ENCODE results near the gene PAX7. TPM values are rescaled to one million over a fixed set of nuclear protein-coding genes. Genes with fewer than 3 reads are reported as not detected.
A peak's percentile ranks its signal among the peaks of the same experiment; 100 is the strongest.

The PAX7 gene
- total RNA-seq, 2 donors from 2014 or later, result 0.32 TPM; not detected in 1

DNA sequence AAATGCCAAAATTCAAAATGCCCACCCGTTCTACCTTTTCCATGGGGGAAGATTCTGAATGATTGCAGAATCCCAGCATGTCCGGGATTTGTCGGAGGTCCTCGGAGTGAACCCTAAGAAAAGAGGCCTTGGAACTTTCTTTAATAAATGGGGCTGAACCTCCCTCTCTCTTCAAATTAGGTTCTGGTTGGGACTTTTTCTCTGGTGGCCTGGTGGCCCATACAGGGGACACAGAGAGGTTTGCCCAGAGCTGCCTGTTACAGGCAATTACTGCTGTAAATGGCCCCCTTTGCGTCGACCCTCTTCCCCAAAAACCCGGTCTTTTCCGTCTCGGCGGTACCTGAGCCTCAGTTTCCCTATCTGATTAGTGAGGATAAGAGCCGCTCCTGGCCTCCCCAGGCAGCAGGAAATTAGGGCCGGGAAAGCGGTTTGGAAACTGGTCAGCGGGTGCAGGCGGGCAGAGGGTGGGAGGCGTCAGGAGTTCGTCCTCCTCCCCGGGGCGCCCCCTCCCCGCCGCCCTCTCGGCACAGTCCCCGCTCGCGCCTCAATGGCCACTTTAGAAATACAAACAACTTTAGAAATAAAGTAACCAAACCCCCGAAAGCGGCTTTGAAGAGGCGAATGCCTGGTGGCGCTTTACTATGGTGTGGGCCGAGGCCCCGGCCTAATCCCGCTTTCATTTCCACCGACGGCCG is 15.6 kb downstream of the PAX7 start:
- DNase-seq (ENCODE audit: low spot score), result no peak
- H3K4me1 ChIP-seq (replicated peaks), result peaks cover 9% of the 10 kb centered on the region
- 5% methylated on average over 35 of the region's 35 CpGs for WGBS
- peaks cover 76% of the 10 kb centered on the region for H3K27me3 ChIP-seq (replicated peaks; ENCODE audit: insufficient read depth)
- TF ChIP-seq POLR2AphosphoS5 (IDR thresholded peaks at IDR 0.05), result no peak
- TF ChIP-seq POLR2A (IDR thresholded peaks at IDR 0.05), result no peak
- TF ChIP-seq, protein P1, sequence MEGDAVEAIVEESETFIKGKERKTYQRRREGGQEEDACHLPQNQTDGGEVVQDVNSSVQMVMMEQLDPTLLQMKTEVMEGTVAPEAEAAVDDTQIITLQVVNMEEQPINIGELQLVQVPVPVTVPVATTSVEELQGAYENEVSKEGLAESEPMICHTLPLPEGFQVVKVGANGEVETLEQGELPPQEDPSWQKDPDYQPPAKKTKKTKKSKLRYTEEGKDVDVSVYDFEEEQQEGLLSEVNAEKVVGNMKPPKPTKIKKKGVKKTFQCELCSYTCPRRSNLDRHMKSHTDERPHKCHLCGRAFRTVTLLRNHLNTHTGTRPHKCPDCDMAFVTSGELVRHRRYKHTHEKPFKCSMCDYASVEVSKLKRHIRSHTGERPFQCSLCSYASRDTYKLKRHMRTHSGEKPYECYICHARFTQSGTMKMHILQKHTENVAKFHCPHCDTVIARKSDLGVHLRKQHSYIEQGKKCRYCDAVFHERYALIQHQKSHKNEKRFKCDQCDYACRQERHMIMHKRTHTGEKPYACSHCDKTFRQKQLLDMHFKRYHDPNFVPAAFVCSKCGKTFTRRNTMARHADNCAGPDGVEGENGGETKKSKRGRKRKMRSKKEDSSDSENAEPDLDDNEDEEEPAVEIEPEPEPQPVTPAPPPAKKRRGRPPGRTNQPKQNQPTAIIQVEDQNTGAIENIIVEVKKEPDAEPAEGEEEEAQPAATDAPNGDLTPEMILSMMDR (IDR thresholded peaks at IDR 0.05), result no peak
- no peak overlapping the region for H3K27ac ChIP-seq
- H3K9me3 ChIP-seq, result no peaks in the 10 kb centered on the region
- no peaks in the 10 kb centered on the region for H3K36me3 ChIP-seq
- H3K4me3 ChIP-seq, result peak overlapping the region; percentile 5 to 17
- intact Hi-C loops (cut with DNase I), result no loop called here

DNA sequence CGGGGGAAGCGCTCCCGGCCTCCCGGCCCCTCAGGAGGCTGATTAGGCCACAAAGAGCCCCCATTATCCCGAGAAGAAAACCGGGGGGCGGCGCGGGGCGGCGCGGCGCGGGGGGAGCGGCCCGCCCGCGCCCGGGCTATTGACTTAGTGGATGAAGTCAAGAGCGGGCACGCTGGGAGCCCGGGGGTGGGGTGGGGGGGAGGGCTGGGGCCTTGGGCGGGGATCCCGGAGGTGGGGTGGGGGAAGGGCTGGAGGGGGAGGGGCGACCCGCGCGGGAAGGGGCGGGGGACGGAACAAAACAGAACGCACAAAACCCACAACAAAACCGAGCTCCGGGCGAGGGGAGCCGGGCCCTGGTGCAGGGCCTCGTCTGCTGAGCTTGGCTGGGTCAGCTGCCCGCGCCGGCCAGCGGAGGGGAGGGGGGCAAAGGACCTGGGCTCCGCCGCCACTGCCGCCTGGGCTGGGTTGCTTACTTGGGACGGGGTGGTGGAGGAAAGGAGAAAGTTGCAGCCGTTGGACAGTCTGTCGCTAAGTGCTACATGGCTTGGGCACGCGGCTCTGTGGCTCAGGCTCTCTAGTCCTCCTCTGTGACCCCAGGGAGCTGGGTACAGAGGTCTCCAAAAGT is 16.3 kb downstream of the PAX7 start:
- H3K27ac ChIP-seq, result no peak overlapping the region
- no peak for DNase-seq (ENCODE audit: low spot score)
- no peaks in the 10 kb centered on the region for H3K36me3 ChIP-seq
- H3K27me3 ChIP-seq (replicated peaks; ENCODE audit: insufficient read depth), result peaks cover 70% of the 10 kb centered on the region
- H3K9me3 ChIP-seq, result no peaks in the 10 kb centered on the region
- intact Hi-C loops (cut with DNase I), result no loop called here
- peak overlapping the region; percentile 5 to 17 for H3K4me3 ChIP-seq
- TF ChIP-seq POLR2A (IDR thresholded peaks at IDR 0.05) (no peak), POLR2AphosphoS5 (IDR thresholded peaks at IDR 0.05) (no peak)
- TF ChIP-seq, protein P1 (IDR thresholded peaks at IDR 0.05), result no peak
- WGBS, result 2% methylated on average over 31 of the region's 48 CpGs
- peaks cover 9% of the 10 kb centered on the region for H3K4me1 ChIP-seq (replicated peaks)

GRCh38 chr1:18647681-18648214 is 17.1 kb downstream of the PAX7 start:
- Histone ChIP-seq H3K27me3 (replicated peaks; ENCODE audit: insufficient read depth) (peaks cover 67% of the 10 kb centered on the region), H3K36me3 (no peaks in the 10 kb centered on the region)

DNA sequence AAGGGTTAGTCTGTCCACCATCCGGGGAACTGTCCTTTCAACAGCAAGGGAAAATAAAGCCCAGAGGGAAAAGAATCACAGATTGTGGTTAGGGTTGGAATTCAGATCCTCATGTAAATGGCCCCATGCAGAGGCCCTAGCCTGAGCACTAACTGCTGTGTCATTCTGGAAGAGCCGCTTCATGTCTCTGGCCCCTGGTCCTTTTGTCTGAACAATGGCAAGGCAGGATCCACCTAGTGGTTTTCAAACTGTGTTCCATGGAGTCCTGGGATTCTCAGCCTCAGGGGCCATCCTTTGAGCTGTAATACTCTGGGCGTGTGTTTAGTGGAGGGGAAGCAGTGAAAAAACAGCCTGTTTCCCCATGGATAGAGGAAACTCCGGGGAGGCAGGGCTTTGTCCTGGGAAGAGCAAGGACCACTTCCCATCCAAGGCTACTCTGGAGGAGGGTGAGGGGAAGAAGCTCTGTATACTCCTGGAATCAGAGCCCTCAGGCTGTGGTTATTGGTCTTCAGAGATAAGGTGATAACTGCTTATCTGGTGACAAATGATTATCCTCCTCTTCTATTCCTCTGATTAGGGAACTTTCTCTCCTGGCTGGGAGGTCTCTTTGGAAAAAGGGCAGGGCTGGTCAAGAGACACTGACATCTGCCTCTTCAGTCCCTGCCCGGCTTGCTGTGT is 19.2 kb downstream of the PAX7 start:
- H3K4me1 ChIP-seq (replicated peaks), result peaks cover 4% of the 10 kb centered on the region
- DNase-seq (ENCODE audit: low spot score), result no peak
- intact Hi-C loops (cut with DNase I), result no loop called here
- H3K27ac ChIP-seq, result no peak overlapping the region
- no peak for TF ChIP-seq POLR2AphosphoS5 (IDR thresholded peaks at IDR 0.05)
- TF ChIP-seq, protein P1 (IDR thresholded peaks at IDR 0.05), result no peak
- no peak for TF ChIP-seq POLR2A (IDR thresholded peaks at IDR 0.05)
- peaks cover 54% of the 10 kb centered on the region for H3K27me3 ChIP-seq (replicated peaks; ENCODE audit: insufficient read depth)
- H3K9me3 ChIP-seq, result no peaks in the 10 kb centered on the region
- no peaks in the 10 kb centered on the region for H3K36me3 ChIP-seq
- no peak overlapping the region for H3K4me3 ChIP-seq
- 73% methylated on average over 5 of the region's 5 CpGs for WGBS

More at GRCh38 chr1:18647681-18648214, 17.1 kb downstream of the PAX7 start:
- intact Hi-C loops (cut with DNase I), result no loop called here
- WGBS, result 28% methylated on average over 3 of the region's 3 CpGs
- peaks cover 9% of the 10 kb centered on the region for H3K4me1 ChIP-seq (replicated peaks)
- H3K4me3 ChIP-seq, result no peak overlapping the region
- no peaks in the 10 kb centered on the region for H3K9me3 ChIP-seq
- no peak for TF ChIP-seq POLR2AphosphoS5 (IDR thresholded peaks at IDR 0.05)
- TF ChIP-seq, protein P1 (IDR thresholded peaks at IDR 0.05), result no peak
- no peak for TF ChIP-seq POLR2A (IDR thresholded peaks at IDR 0.05)
- H3K27ac ChIP-seq, result no peak overlapping the region
- DNase-seq (ENCODE audit: low spot score), result no peak

Data from prostate gland (tissue), 2 donors.